HuH-7 (cell line): ENCODE data around the gene AOX1.
"Not testable (repeated sequence)": the region's sequence is repeated elsewhere in the genome, so short reads cannot be mapped to it uniquely, and the experiment has no call there.

Experiments
- DNase-seq: peaks from one replicate; pipeline ENCODE4 v3.0.0; 2011; ENCODE audit warnings: low spot score

AOX1 gene

DNA sequence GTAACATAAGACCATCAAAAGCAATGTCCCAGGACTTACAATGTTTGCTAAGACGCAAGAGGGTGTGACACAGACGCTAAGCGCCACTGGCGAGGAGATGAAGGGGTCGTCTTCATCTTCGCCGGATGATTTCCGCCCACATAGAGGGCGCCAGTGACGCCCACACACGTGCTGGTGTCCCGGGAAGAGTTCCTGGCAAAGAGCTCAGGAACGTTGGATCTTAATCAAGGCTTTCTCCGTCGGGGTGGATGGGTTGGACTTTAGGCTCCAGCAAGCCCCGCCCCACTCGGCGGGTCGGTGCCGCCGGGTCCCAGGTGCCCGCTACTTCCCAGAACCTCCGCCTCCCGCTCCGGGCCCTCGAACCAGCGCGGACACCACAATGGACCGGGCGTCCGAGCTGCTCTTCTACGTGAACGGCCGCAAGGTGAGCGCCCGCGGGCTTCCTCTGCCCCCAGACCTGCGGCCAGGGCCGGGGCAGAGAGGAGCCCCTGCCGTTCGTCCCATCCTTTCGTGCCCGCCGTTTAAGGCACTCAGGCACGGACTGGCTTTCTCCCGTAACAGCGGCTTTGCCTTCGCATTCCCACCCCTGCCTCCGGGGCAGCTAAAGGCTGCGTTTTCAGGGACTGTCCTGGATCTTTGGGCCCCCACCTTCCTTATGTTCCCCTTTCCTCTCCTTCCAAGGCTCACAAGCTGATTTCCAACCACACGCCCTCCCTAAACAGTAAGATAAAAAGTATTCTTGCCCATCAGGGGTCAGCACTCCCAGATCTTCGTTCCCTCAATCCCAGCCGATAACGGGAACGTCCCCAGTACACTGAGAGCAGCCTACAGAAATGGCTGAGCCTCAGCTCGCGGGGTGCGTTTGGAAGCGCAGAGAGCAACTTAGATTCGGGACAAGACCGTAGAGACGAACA is at the start of gene AOX1:
Gene AOX1, plus strand, starts transcription at position 285 of the 914 bp plus-strand sequence. Its CDS starts 95 bp downstream, at position 380.
- DNase-seq: no peak

DNA sequence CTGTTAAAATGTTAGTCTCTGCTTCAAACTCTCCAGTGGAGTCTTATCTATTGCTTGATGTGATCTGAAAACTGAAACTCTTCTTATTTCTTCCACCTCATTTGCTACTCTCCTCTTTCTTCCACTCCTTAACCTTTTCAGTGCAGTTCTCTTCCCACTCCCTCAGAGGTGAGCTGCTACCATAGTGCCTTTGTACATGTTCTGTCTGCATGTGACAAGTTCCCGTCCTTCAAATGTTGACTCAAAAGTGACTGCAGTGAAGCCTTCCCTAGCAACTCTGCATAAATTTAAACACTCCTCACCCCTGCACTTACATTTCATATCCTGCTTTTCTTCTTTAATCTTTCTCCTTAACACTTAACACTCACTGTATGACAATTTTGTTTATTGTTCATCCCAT is 47.7 kb upstream of the AOX1 start:
- no peak for DNase-seq

DNA sequence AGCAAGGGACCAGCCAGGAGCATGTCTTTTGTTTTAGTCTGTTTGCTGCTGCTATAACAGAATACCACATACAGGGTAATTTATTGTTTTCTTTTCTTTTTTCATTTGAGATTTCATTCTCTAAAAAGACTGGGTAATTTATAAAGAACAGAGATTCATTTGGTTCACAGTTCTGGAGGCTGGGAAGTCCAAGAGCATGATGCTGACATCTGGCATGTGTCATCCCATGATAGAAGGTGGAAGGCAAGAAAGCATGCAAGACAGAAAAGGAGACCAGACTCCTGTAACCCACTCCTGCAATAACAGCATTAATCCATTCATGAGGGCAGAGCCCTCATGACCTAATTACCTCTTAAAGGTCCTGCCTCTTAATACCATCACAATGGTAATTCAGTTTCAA is 45.0 kb upstream of the AOX1 start:
- DNase-seq: no peak

DNA sequence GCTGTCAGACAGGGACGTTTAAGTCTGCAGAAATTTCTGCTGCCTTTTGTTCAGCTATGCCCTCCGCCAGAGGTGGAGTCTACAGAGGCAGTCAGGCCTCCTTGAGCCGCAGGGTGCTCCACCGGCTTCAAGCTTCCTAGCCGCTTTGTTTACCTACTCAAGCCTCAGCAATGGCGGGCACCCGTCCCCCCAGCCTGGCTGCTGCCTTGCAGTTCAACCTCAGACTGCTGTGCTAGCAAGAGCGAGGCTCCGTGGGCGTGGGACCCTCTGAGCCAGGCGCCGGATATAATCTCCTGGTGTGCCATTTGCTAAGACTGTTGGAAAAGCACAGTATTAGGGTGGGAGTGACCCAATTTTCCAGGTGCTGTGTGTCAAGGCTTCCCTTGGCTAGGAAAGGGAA is 19.2 kb upstream of the AOX1 start:
- not testable (repeated sequence) for DNase-seq

DNA sequence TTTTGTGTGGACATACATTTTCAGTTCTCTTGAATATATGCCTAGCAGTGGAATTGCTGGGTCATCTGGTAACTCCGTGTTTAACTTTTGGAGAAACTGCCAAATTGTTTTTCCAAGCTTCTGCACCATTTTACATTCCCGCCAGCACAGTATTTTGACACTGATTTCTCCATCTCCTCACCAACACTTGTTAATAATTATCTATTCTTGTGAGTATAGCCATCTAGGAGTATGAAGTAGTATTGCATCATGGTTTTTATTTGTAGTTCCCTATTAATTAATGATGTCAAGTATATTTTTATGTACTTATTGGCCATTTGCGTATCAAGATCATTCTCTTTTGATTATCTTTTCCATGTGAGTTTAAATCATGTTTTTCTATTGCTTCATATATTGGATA is 17.9 kb upstream of the AOX1 start:
- DNase-seq: no peak

DNA sequence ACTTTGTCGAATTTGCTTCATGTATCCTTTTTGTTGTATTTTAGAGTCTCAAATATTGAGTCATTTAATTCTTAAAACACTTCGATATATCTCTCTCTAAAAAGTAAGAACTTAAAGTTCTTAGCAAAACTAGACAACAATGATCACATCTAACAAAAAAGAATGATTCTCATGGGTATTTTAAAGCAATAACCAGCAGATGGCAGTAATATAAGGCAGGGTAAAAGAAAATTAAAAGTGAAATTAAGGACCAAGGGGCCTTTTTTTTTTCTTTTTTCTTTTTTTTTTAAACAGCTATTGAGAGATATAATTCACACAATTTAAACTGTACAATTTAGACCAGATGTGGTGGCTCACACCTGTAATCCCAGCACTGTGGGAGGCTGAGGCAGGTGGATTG is 9.9 kb upstream of the AOX1 start:
- no peak for DNase-seq

DNA sequence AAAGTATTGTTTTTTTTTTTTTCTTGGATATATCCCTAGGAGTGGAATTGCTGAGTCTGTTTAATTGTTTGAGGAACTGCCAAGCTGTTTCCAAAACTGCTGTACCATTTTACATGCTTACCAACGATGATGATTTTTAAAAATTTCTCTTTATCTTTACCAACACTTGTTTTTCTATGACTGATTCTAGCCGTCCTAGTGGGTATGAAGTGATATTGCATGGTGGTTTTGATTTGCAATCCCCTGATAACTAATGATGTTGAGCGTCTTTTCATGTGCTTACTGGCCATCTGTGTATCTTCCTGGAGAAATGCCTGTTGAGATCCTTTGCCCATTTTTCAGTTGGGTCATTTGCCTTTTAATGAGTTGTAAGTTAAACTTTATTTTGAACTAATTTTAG is 8.8 kb upstream of the AOX1 start:
- no peak for DNase-seq

DNA sequence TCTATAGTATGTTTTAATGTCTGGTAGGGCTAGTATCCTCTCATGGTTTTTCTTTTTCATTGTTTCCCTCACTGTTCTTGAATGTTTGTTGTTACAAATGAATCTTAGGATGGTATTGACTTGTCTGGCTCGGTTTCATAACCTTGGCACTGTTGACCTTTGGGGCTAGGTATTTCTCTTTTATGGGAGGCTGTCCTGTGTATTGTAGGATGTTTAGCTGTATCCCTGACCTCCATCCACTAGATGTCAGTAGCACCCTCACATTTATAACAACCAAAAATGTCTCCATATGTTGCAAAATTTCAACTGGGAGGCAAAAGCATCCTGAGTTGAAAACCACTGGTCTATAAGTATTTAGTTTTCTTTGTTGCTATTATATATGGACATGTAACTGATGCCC is 7.0 kb upstream of the AOX1 start:
- peak; percentile 35 for DNase-seq

DNA sequence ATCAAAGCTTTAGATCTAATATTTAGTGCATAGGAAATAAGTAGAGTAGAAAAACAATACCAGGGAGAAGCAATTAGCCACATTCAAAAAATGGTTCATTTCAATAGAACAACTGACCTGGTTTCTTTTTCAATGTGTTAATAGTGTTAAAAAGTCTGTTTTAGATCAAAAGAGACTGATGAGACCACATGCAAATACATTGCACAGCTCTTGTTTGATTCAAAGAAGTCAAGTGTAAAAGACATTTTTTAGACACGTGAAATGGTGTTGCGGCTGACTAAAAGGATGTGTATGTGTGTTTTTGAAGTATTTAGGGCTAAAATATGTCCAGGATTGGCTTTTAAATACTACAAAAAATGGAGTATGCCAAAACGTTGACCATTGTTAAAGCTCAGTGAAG is 1.2 kb upstream of the AOX1 start:
- DNase-seq: no peak

DNA sequence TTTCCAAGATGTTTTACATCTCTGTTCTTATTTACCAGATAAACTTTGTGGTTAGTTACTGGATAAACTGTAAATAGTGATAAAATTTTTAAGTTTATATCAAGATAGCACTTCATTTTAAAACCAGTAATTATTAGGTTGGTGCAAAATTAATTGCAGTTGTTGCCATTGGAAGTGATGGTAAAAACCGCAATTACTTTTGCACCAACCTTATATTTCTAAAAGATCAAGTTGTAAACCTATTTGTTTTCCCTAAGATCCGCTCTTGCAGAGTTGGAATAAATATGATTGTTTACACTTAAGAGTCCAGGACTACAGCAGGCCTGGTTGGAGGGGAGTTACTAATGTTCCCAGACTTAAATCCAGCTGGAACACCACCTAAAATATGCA is 479 bp upstream of the AOX1 start:
- no peak for DNase-seq

DNA sequence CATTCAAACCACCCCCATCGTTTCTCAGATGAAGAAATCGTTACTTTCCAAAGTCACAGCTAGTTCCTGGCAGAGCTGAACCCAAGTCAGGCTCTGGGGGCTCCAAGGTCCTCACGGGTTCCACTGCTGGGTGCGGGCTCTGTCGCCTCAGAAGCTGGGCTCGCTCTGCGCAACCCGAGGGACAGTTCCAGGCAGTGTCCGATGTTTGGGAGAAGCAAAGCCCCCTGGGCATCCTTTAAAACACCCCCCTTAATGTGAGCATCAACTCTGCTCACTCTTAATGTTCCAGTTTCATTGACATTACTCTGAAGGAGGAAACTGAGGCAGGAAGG is 796 bp downstream of the AOX1 start:
- no peak for DNase-seq

DNA sequence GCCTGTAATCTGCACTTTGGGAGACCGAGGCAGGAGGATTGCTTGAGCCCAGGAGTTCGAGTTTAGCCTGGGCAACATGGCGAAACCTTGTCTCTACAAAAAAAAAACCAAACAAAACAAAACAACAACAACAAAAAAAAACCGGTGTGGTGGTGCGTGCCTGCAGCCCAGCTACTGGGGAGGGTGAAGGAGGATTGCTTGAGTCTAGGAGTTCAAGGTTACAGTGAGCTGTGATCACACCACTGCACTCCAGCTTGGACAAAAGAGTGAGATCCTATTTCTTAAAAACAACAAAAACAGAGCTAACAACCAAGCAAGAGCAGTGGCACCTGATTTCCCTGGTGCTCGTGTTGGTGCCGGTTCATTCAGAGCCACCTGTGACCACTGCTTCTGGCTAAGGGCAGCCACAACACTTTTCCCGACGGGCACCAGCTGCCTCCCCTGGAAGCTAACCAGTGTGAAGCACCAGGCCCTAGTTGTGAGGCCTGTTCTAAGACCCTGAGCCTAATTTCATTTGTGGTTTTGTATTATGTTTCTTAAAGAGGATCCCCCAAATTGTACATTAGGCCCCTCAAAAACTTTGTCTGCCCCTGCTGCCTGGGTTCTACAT is 1.3 kb downstream of the AOX1 start:
- no peak for DNase-seq

DNA sequence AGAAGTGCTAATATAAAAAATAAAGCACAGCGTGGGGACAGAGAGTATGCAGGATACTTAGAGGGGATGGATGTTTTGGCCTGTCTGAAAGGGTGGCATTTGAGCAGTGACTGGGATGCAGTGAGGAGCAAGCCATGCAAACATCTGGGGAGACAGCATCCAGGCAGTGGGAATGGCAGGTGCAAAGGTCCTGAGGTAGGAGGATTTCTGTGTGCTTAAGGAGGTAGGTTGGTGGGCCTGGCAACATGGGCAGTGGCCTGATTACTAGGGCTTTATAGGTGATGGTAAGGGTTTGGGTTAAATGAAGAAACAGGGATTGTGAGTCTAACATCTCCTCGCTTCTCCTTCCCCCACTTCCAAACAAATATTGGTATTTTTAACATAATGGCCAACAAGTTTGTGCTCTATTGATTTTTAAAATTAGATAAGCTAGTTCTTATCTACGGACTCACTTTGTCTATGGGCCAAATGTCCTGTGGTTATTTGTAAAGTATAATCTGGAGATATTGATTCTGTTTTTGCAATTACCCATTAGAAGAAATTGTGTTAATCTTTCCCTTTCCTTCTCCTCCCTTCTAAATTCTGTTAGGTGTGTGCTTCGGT is 2.4 kb downstream of the AOX1 start:
- no peak for DNase-seq

DNA sequence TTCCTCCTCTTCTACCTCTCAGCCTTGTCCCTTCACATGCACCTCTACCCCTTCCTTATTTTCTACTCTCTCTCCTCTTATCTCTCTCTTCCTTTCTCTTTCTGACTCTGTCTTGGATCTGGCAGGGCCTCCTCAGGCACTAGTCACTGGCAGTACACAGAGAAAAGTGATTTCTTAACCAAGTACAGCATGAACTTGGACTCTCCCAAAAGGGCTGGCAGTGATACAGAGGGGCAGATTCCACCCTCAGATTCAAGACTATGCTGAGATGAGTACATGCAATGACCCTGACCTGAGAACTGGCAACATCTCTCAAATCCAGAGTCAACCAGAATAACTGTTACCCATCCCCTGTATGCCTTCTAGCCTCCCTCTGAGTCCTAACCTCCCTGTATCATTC is 4.3 kb downstream of the AOX1 start:
- no peak for DNase-seq

DNA sequence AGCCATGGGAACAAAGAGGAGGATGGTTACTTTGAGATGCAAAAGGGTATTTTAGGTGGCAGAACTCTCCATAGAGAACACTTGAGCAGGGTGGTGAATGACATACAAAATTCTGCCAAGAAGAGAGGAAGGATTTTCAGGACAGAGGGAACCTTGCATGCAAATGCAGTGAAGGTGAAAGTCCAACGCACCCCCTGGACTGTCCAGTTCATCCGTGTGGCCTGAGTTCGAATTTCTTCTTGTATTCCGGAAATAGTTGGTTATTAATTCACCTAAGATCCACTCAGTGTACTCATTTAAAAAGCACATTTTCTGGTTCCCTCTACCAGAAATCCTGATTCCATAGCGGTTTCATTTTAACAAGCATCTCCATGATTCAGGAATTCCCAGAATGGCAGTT is 5.5 kb downstream of the AOX1 start:
- DNase-seq: no peak

DNA sequence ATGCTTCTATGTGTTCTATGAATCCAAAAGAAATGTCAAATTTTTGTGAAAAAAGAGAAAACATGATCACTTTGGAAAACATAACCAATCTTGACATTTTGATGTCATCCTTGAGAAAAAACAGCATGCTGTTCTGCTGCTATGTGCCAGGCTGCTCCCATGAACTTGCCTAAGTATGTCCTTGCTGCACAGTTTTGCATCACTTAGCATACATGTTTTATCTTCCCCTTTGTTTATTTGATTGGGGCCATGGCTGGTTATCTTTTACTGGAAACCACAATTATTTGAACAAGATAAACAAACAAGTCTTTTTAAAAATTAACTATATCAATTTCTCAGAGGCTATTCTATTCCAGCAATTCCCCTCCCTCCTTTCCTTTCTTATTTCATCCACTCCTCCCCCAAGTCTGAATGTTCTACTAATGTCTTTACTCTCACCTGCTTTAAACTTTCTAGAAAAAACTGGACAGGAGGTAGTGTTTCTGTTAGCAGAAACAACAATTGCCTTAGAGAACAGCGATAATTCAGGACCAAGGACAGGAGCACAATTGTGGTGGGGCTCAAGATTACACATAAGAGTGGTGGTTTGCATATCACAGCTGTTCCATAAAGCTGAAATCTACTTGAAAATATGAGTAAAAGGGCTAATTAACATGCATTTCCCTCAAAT is 6.7 kb downstream of the AOX1 start:
- DNase-seq: no peak

DNA sequence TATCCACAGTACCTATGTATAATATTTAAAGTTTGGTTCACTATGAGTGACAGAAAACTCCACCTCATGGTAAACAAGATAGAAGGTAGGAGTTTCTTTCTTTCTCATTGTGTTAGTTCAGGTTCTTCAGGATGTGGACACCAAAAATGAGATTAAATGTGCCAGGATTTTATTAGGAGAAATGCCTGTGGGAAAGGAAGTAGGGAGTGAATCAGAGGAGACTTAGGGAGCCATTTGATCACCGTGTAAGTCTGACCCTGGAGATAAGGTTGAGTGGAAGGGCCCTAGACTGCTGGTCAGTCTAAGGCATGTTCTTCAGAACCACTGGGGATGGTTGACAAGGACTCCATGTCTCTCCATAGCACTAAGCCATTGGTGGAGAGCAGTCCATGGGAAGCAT is 8.1 kb downstream of the AOX1 start:
- DNase-seq: no peak

DNA sequence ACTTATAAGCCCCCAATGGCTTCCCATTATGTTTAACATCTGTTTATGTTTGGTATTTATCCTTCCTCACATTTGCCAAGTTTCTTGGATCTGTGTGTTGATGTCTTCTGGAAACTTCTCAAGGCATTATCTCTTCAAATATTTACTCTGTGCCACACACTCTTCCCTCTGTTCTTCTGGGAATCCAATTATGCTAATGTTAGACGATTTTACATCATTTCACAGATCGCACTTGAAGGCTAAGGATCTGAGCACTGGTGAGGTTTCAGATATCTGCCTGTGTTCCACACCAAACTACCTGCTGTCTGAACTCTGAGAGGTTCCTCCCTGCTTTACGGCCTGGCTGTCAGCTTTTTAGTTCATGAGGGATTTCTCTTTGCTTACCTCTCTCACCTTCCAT is 10.1 kb downstream of the AOX1 start:
- no peak for DNase-seq

DNA sequence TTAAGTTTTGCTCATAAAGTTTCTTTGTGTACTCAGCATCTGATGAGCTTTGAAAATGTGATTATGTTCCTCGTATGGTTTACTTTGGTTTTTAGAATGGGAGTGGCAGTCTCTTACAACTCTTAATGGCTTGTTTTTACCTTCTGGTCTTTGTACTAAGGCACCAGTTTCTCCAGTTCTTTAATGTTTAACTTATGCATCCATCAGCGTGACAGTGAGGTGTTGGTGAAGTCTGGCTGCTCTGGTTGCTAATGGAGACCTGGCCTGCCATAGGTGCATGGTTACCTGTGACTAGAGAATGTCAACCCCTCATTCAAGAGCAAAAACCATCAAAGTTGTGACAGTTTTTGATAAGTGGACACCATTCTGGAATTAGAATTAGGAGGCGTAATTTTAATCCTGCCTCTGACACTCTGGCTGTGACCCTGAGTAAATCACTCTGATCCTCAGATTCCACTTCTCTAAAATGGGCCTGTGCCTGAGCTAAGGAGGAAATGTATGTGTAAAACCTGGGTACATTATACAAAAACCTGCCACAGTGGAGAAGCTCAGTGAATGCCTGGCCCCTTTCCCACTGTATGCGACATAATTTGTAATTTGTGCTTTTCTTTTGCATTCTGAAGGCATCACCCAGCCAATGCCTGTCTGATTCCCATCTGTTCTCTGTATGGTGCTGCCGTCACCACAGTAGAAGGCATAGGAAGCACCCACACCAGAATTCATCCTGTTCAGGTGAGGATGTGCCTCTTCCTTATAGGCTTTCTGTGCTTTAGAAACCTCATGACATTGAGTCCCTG is 11.2 kb downstream of the AOX1 start:
- no peak for DNase-seq

DNA sequence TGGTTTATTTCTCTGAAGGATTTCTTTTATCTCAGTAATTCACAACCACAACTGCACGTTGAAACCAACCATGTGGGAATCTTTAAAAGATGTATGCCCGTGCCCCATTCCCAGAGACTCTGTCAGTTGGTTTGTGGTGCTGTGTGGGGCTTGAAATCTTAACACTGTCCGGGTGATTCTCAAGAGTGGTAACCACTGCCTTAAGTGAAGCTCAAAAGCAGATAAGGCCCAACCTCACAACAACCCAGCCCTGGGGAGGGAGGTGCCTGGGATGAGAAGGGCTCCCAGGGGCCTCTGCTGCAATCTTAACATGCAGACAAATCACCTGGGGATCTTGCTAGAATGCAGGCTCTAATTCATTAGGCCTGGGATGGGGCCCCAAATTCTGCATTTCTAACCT is 13.4 kb downstream of the AOX1 start:
- DNase-seq: no peak

DNA sequence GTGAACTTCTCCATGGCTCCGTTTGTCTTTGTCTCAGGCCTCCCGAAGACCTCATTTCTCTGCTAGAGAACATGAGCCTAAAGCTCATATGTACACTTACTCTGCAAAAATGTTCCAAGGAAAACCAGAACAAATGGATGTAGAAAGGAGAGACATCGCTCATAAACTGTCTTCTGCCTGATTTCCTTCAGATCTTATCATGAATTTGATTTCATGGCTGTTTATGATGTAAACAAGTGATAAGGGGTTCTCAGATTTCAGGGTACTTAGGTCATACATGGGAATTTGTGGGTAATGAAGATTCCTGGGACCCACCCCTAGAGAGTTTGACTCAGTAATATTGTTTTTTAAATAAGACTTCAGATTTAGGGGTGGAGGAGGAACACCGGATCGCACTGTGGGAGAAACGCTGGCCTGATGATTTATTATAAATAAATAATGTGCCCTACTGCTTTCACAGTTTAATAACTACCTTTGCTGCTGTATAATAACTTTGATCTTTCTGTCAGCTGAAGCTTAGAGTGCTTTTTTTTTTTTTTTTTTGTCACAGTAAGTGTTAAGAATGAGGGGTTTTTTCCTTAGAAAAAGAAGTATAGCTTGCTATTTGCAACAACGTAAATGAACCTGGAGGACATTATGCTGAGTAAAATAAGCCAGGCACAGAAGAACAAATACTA is 14.9 kb downstream of the AOX1 start:
- DNase-seq: no peak

DNA sequence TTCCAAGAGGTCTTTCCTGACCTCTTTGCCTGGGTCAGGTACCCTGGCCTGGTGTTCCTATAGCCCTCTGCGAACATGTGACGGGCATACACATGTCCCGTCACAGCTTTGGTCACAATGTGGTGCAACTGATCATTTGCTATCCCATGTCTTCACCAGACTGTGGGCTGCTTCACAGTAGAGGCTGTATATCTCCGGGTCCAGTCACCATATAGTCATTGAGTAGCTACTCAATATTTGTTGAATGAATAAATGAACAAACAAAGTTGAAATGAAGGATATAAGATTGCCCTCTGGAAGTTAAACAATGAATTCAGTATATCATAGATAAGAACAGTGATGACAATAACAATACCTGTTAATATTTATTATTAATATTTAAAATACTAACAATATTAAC is 16.8 kb downstream of the AOX1 start:
- DNase-seq: no peak
